Activated CD4-positive, CD25-positive, alpha-beta regulatory T cell (primary cell): ENCODE results near the gene TRIO.
"Not testable (repeated sequence)": the region's sequence is repeated elsewhere in the genome, so short reads cannot be mapped to it uniquely, and the experiment has no call there.

Experiments used
- DNase-seq, 4 experiments: peaks; one replicate each; lab custom pipeline; 2025; lab: John Stamatoyannopoulos, UW

The TRIO gene

GRCh38 chr5:14415024-14415697, 272.0 kb downstream of the TRIO start:
- peak in 1 of 4 experiments; percentile 7 for DNase-seq

GRCh38 chr5:14415698-14416074, 272.5 kb downstream of the TRIO start:
- no peak for DNase-seq

GRCh38 chr5:14416621-14417275, 273.6 kb downstream of the TRIO start:
- DNase-seq: no peak

GRCh38 chr5:14417276-14417730, 274.2 kb downstream of the TRIO start:
- no peak for DNase-seq

GRCh38 chr5:14417792-14418765, 274.9 kb downstream of the TRIO start:
- no peak for DNase-seq

GRCh38 chr5:14419686-14420085, 276.5 kb downstream of the TRIO start:
- DNase-seq: no peak

- DNase-seq: no peak
Observed at GRCh38 chr5:14420101-14420811, 277.1 kb downstream of the TRIO start.

- DNase-seq: no peak
Observed at GRCh38 chr5:14421851-14422250, 278.7 kb downstream of the TRIO start.

- no peak for DNase-seq
Observed at GRCh38 chr5:14424011-14424685, 281.0 kb downstream of the TRIO start.

GRCh38 chr5:14425559-14425958, 282.4 kb downstream of the TRIO start:
- no peak for DNase-seq

- DNase-seq: no peak
Observed at GRCh38 chr5:14426521-14426920, 283.4 kb downstream of the TRIO start.

GRCh38 chr5:14428302-14429081, 285.4 kb downstream of the TRIO start:
- DNase-seq: no peak

- DNase-seq: no peak
Observed at GRCh38 chr5:14429101-14430050, 286.2 kb downstream of the TRIO start.

- no peak for DNase-seq
Observed at GRCh38 chr5:14431534-14431933, 288.4 kb downstream of the TRIO start.

- DNase-seq: no peak
Observed at GRCh38 chr5:14432931-14433589, 289.9 kb downstream of the TRIO start.

GRCh38 chr5:14435481-14435880, 292.3 kb downstream of the TRIO start:
- DNase-seq: no peak

- not testable (repeated sequence) for DNase-seq
Observed at GRCh38 chr5:14436122-14436521, 293.0 kb downstream of the TRIO start.

- no peak for DNase-seq
Observed at GRCh38 chr5:14436801-14437542, 293.8 kb downstream of the TRIO start.
